Mucosa of rectum (tissue), 2 donors: ENCODE data around the gene WDFY1.

Experiments used
- H3K27ac ChIP-seq, 2 donors: one replicate each; pipeline ENCODE4 v1.7.0; 2013; ENCODE audit warnings: inconsistent platforms in 2 of 2, low read depth in 2 of 2, low read length in 2 of 2
- H3K27me3 ChIP-seq, 2 donors: one replicate each; pipeline ENCODE4 v1.7.0; 2013; ENCODE audit warnings: low read length in 2 of 2; ENCODE audit not compliant: control insufficient read depth in 2 of 2, insufficient read depth in 2 of 2
- H3K36me3 ChIP-seq, 2 donors: one replicate each; pipeline ENCODE4 v1.7.0; 2013; ENCODE audit warnings: low read length in 2 of 2; ENCODE audit not compliant: control insufficient read depth in 2 of 2, insufficient read depth in 2 of 2
- H3K4me1 ChIP-seq, 2 donors: one replicate each; pipeline ENCODE4 v1.7.0; 2013; ENCODE audit warnings: low read length in 2 of 2, mild to moderate bottlenecking in 1 of 2; ENCODE audit not compliant: control insufficient read depth in 2 of 2, insufficient read depth in 2 of 2
- H3K4me3 ChIP-seq, 2 donors: one replicate each; pipeline ENCODE4 v1.7.0; 2013; ENCODE audit warnings: low read length in 2 of 2
- H3K9ac ChIP-seq, 2 donors: one replicate each; pipeline ENCODE4 v1.7.0; 2013; ENCODE audit warnings: low read length in 2 of 2, low read depth in 1 of 2, mild to moderate bottlenecking in 1 of 2
- H3K9me3 ChIP-seq, 2 donors: one replicate each; pipeline ENCODE4 v1.7.0; 2013; ENCODE audit warnings: low read length in 2 of 2; ENCODE audit not compliant: control insufficient read depth in 2 of 2
- donor health status: healthy.
- donor health status: Normal muscosa, but diverticular disease.

The WDFY1 gene

GRCh38 chr2:223826995-223827394, 118.1 kb downstream of the WDFY1 start:
- Histone ChIP-seq H3K9ac (no peak overlapping the region), H3K27ac (no peak overlapping the region), H3K4me3 (no peak overlapping the region), H3K9me3 (no peaks in the 10 kb centered on the region), H3K4me1 (no peaks in the 10 kb centered on the region), H3K36me3 (no peaks in the 10 kb centered on the region), H3K27me3 (no peaks in the 10 kb centered on the region)
